ENCODE results near the gene PRR5L.

DNA sequence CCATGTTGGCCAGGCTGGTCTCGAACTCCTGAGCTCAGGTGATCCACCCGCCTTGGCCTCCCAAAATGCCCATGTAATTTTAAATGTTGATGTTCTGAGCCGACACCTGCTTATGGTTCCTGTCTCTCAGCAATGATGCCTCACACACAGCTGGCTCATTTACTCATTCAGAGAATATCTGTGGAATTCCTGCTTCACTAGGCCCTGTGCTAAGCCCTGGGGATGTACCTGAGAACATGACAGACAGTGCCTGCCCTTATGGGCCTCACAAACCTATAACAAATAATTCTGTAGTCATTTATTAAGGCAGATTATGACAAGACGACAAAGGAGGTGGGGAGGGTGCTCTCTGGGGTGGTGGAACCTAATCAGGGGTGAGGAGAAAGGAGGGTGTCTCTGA, 93.7 kb downstream of the PRR5L start:
- TF ChIP-seq ELF4 (IDR thresholded peaks at IDR 0.05) (no peak), L3MBTL2 (conservative IDR thresholded peaks at IDR 0.05) (no peak), BHLHE40 (IDR thresholded peaks at IDR 0.05; ENCODE audit: borderline replicate concordance) (no peak), HDGF (IDR thresholded peaks at IDR 0.05; ENCODE audit: borderline replicate concordance) (no peak), FOXA1 (IDR thresholded peaks at IDR 0.05) (no peak)
- TF ChIP-seq, protein P1, sequence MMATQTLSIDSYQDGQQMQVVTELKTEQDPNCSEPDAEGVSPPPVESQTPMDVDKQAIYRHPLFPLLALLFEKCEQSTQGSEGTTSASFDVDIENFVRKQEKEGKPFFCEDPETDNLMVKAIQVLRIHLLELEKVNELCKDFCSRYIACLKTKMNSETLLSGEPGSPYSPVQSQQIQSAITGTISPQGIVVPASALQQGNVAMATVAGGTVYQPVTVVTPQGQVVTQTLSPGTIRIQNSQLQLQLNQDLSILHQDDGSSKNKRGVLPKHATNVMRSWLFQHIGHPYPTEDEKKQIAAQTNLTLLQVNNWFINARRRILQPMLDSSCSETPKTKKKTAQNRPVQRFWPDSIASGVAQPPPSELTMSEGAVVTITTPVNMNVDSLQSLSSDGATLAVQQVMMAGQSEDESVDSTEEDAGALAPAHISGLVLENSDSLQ (IDR thresholded peaks at IDR 0.05): no peak

Data from HEK293T (cell line).